GM19395 (cell line): ENCODE measurements around the gene ACBD6.
A peak's percentile ranks its signal among the peaks of the same experiment; 100 is the strongest.
"Not testable (repeated sequence)": the region's sequence is repeated elsewhere in the genome, so short reads cannot be mapped to it uniquely, and the experiment has no call there.

ENCODE experiments used
- ATAC-seq: cut with Tn5 transposase; IDR thresholded peaks from one replicate; pipeline ENCODE4 v1.9.1; 2021; ENCODE audit warnings: mild to moderate bottlenecking, moderate library complexity; ENCODE audit not compliant: unreplicated experiment

The ACBD6 gene

GRCh38 chr1:180502361-180503279 lies at the start of gene ACBD6:
Gene ACBD6, minus strand, starts transcription at chr1:180502577. Its CDS starts 311 bp downstream, at chr1:180502266.
- peak; percentile 88 for ATAC-seq

GRCh38 chr1:180551997-180552396 lies 49.6 kb upstream of the ACBD6 start:
- no peak for ATAC-seq

GRCh38 chr1:180550241-180550640 lies 47.9 kb upstream of the ACBD6 start:
- ATAC-seq: no peak

DNA sequence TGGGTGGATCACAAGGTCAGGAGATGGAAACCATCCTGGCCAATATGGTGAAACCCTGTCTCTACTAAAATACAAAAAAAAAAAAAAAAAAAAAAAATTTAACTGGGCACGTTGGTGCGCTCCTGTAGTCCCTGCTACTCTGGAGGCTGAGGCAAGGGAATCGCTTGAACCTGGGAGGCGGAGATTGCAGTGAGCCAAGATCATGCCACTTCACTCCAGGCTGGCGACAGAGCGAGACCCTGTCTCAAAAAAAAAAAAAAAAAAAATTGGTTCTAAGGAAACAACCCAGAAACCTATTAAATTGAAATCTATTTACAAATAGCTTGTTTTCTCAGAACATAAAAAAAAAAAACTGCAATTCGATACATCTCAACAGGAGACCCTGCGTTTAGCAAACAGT lies 47.4 kb upstream of the ACBD6 start:
- ATAC-seq: not testable (repeated sequence)

GRCh38 chr1:180548686-180549317 lies 46.4 kb upstream of the ACBD6 start:
- ATAC-seq: no peak

GRCh38 chr1:180545991-180546390 lies 43.6 kb upstream of the ACBD6 start:
- no peak for ATAC-seq

DNA sequence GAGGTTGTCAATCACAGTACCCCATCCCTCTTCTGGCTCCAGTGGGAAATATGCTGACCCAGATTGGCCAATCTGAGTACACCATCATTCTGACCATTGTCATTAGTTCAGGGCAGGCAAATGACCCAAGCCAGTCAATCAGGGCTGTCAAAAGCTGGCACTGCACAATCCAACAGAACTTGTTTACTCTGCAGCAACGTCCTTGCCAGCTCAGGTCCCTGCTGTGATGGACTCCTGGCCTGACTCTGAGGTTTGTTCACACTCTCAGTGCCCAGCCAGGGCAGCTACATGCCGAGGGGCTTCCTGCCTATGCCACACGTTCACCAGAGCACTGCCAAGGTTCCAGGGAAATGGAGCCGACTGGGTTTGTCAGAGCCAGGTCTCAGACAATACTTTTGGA lies 41.7 kb upstream of the ACBD6 start:
- ATAC-seq: no peak

DNA sequence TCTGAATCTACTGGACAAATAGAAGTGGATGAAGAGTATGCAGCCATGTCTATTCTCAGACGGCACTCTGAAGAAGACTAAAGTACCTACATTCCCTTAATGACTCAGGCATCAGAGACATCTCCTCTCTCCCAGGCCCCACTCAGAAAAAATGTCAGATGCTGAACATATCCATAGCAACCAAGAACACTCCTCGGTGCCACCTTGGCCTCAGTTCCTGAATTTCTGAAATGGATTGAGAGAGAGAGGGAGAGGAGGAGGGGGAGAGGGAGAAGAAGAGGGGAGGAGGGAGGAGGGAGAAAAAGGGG lies 40.4 kb upstream of the ACBD6 start:
- ATAC-seq: no peak

- no peak for ATAC-seq
Observed at GRCh38 chr1:180542113-180542837, 39.9 kb upstream of the ACBD6 start.

- ATAC-seq: no peak
Observed at GRCh38 chr1:180540697-180541594, 38.6 kb upstream of the ACBD6 start.

GRCh38 chr1:180539136-180539535 lies 36.8 kb upstream of the ACBD6 start:
- no peak for ATAC-seq

GRCh38 chr1:180536821-180537372 lies 34.5 kb upstream of the ACBD6 start:
- ATAC-seq: no peak

DNA sequence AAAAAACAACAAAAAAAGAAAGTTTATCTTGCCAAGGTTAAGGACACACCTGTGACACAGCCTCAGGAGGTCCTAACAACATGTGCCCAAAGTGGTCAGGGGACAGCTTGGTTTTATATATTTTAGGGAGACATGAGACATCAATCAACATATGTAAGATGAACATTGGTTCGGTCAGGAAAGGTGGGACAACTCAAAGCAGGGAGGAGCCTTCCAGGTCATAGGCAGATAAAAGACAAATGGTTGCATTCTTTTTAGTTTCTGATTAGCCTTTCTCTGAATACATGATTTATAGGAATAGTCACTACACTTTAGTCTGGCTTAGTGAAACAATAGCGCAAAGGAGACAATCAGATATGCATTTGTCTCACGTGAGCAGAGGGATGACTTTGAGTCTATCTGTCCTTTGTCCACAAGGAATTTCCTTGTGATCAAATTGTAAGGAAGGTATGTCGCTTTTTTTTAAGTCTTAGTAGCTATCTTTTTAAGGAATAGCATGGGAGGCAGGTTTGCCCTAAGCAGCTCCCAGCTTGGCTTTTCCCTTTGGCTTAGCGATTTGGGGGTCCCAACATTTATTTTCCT lies 33.1 kb upstream of the ACBD6 start:
- no peak for ATAC-seq

DNA sequence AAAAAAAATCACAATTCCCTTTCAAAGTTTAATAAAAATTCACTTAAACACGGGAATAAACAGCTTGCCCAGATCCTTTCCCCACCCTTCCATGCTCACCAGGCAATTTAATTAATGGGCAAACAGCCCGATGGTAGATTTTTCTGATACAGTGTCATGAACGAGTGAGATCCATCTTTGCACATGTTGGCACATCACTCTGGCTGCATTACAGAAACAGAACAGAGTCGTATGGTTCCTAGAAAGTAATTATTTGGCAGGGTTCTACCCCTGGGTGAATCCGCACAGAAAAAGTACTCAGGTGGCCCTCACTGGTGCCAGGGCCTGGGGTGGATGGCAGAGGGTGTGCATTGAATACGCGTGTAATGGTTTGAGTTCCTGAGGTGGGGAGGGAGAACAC lies 31.8 kb upstream of the ACBD6 start:
- ATAC-seq: no peak

- ATAC-seq: no peak
Observed at GRCh38 chr1:180533266-180533987, 31.1 kb upstream of the ACBD6 start.

DNA sequence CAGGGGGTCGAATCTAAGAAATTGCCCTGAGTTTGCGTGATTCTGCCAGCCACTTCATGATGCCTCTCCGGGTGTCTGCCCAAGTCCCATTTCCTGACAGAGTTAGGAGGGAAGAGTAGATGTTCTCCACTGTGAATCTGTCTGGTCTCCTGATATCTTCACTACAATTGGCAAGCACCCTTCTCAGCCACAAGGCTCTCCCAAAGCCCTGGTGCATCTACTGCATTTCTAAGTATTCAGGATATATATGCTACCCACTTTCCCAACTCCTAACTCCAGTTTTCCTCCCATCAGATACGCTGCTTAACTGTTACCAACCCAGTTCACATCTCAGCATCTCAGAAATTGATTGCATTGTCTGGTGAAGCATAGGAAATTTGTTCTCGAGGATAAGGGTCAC lies 30.5 kb upstream of the ACBD6 start:
- no peak for ATAC-seq

DNA sequence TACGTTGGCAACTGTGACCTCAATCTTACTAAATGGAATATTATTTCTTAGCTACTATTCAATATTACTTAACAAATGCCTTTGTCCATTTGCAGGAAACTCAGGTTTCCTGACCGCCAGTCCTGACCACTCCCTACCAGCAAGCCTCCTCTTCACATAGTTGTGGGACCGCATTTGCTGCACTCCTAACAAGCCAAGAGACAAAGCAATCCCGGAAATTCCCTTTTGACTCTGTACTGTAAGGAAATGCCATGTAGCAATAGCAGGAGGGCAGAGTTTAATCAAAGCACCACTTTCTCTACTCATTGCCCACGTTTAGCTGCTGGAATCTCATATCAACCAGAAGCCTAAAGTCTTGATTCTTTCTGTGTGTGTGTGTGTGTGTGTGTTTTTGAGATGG lies 28.1 kb upstream of the ACBD6 start:
- no peak for ATAC-seq

DNA sequence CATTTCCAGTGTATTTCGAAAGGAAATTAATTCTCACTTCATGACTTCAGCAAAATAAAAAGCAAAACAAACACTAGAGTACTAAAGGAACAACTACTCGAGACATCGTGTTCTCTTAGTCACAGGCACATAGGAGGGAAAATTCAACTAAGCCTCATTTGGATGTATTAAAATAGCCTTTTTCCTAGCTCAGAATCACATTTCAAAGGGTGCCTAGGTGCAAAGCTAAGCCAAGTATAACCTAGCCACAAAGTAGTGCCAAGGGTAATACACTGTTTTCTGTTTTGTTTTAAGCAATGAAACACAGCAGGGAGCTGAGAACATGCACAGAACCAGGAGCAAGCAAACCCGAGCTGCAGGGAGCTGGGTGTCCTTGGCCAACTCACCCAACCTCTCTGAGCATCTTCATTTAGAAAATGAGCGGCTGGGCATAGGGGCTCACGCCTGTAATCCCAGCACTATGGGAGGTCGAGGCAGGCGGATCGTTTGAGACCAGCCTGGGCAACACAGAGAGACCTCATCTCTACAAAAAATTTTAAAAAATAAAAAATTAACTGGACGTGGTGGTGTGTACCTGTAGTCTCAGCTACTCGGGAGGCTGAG lies 26.6 kb upstream of the ACBD6 start:
- no peak for ATAC-seq

DNA sequence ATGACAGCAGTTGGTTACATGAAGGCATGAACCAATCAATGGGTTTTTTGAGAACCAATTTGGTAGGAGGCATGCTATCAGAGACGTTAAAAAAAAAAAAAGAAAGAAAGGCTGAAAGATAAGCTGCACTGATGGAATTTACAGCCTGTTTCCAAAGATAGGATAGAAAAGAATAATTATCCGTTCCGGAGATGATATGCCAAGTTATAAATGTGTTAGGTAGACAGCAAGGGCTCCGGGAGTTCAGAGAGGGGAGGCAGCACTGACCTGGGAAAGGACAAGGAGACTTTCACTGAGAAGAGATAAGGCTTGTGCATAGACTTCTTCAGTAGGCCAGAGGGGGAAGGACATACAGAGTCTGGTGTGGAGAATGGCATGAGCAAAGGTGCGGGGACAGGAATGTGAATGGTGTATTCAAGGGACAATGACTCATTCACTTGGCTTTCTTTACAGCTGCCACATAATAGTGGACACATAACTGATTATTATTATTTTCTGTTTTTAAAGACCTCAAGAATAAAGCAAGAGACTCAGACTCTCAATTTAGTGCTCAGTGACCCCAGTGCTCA lies 24.8 kb upstream of the ACBD6 start:
- no peak for ATAC-seq
